Measurements from ENCODE around the gene MCF2L.
A peak's percentile ranks its signal among the peaks of the same experiment; 100 is the strongest.

Gene MCF2L

DNA sequence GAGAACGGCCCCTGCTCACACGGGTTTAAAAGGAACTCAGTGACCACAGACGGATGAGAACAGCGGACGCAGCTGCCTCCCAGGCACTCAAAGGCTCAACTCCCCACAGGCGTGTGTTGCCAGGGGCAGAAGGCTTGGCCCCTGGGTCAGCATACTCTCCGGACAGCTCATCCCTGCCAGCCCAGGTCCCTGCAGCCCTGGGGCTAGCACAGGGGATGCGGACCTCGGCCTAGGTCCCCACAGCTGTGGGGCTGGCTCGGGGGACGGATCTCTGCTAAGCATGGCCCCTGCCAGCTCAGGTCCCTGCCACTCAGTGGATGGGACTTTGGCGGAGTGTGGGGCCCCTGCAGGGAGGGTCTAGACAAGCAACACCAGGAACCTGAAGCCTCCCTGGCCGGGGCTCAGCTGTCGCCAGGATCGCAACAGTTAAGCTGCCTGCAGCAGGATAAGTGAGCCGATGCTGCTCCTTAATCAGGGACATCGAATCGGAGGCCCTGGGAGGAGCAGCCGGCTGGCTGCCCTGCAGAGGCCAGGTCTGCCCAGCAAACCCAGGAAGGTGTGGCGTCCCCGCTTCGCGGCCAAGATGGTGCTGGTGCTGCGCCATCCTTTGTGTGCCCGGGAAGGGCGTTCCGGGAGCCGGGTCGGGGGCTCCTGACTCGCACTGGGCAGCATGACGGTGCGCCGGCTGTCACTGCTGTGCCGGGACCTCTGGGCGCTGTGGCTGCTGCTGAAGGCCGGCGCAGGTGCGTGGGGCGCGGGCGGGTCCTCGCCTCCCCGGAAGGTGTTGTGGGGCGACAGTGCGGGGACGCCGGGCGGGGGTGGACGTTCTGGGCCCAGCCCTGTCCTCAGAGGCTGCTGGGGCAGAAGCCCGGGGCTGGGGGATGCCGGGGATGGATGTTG is 32.5 kb downstream of the MCF2L start:
- Mint-ChIP-seq H3K27ac (no peak overlapping the region), H3K4me3 (no peak overlapping the region), H3K36me3 (ENCODE audit: low read depth) (no peaks in the 10 kb centered on the region), H3K4me1 (ENCODE audit: low read depth) (peaks cover 24% of the 10 kb centered on the region), H3K27me3 (no peaks in the 10 kb centered on the region), H3K9me3 (peaks cover 4% of the 10 kb centered on the region)
- DNase-seq: peak; percentile 34

DNA sequence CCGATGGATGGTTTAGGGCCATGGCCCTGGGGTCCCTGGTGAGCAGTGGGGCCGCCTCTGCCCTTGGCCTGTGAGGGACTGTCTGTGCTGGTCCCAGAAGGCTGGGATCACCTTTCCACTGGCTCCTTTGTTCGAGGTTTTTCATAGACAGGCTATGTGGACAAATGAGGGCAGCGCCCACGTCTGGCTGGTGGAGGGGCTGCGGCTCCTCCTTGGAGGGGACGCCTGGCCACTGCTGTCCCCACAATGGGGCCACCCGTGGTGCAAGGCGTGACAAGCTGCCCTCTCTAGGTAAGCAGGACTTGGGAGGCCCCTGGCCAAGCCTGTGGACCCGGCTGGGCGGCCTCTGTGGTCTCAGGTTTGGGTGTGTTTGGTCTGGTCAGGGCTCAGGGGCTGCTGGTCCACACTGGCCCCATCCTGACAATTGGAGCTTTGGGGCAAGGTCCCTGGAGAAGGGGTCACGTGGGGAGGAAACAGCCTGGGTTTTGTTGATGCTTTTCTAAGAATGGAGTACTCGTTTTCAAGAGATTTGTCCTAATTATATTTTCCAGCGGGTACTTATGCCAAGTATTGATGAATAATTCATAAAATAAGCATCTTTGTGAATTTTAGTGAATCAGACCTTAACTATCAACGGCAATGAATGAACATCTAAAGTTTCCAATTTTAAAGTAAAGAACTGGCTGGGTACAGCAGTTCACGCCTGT is 33.3 kb downstream of the MCF2L start:
- Mint-ChIP-seq H3K27me3 (no peaks in the 10 kb centered on the region), H3K4me1 (ENCODE audit: low read depth) (peaks cover 24% of the 10 kb centered on the region), H3K4me3 (no peak overlapping the region), H3K9me3 (peaks cover 4% of the 10 kb centered on the region), H3K36me3 (ENCODE audit: low read depth) (no peaks in the 10 kb centered on the region), H3K27ac (no peak overlapping the region)
- DNase-seq: no peak

DNA sequence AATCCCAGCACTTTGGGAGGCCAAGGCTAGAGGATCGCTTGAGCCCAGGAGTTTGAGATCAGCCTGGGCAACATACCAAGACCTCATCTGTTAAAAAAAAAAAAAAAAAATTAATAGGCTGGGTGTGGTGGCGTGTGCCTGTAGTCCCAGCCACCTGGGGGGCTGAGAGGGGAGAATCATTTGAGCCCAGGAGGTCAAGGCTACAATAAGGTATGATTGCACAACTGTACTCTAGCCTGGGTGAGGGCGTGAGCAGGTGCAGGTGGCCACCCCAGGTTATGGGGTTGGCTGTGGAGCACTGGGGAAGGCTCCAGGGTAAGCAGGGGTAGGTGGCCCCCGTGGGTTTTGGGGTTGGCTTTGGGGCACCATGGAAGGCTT is 33.9 kb downstream of the MCF2L start:
- Mint-ChIP-seq H3K4me1 (ENCODE audit: low read depth) (peaks cover 24% of the 10 kb centered on the region), H3K4me3 (no peak overlapping the region), H3K27ac (no peak overlapping the region), H3K9me3 (peaks cover 4% of the 10 kb centered on the region), H3K27me3 (no peaks in the 10 kb centered on the region), H3K36me3 (ENCODE audit: low read depth) (no peaks in the 10 kb centered on the region)
- DNase-seq: no peak

DNA sequence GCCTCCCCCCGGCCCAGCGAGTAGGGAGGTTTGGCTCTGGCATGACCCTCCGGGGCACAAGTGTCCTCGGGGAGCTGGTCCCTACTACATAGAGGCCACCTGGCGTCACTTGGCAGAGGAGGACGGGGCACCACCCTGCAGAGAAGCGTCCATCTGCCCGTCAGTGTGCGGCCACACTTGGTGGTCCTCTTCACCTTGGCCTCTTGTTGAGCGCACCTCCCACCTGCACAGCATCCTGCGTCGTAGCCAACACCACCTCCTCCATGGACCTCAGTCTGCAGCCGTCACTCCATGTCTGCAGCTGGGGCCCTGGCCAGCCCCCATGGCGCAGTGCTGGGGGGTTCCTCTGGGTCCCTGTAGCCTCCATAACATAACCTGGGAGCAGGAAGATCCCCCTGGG is 35.1 kb downstream of the MCF2L start:
- Mint-ChIP-seq H3K4me1 (ENCODE audit: low read depth) (peaks cover 24% of the 10 kb centered on the region), H3K27ac (no peak overlapping the region), H3K9me3 (peaks cover 4% of the 10 kb centered on the region), H3K27me3 (no peaks in the 10 kb centered on the region), H3K36me3 (ENCODE audit: low read depth) (no peaks in the 10 kb centered on the region), H3K4me3 (no peak overlapping the region)
- no peak for DNase-seq

DNA sequence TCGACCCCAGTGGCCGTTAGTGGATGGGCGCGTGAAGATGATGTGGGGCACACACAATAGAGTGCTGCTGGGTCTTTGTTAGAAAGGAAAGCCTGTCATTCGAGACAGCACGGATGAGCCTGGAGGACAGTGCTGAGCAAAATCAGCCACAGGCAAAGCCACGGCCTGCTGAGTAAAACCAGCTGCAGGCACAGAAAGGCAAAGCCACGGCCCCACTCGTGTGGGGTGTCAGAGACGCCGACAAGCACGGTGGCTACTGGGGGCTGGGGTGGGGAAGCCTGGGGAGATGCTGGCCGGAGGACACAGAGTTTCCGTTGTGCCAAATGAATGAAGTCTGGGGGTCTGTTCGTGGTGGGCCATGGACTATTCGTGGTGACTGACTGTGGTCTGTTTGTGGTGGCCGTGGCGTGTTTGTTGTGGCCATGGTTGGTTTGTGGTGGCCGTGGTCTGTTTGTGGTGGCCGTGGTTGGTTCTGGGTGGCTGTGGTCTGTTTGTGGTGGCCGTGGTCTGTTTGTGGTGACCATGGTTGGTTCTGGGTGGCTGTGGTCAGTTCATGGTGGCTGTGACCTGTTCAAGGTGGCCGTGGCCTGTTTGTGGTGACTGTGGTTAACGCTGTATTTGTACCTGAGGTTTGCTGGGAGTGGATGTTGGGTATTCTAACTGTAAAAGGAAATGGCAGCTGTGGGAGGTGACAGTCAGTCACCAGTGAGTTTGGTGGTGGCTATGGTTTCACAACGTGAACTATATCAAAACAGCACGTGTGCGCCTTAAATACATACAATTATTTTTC is 36.3 kb downstream of the MCF2L start:
- peak overlapping the region; percentile 23 for H3K4me3 Mint-ChIP-seq
- H3K9me3 Mint-ChIP-seq: peaks cover 4% of the 10 kb centered on the region
- H3K27ac Mint-ChIP-seq: peak overlapping the region; percentile 89
- H3K27me3 Mint-ChIP-seq: no peaks in the 10 kb centered on the region
- H3K4me1 Mint-ChIP-seq (ENCODE audit: low read depth): peaks cover 20% of the 10 kb centered on the region
- DNase-seq: peak; percentile 38
- H3K36me3 Mint-ChIP-seq (ENCODE audit: low read depth): no peaks in the 10 kb centered on the region

DNA sequence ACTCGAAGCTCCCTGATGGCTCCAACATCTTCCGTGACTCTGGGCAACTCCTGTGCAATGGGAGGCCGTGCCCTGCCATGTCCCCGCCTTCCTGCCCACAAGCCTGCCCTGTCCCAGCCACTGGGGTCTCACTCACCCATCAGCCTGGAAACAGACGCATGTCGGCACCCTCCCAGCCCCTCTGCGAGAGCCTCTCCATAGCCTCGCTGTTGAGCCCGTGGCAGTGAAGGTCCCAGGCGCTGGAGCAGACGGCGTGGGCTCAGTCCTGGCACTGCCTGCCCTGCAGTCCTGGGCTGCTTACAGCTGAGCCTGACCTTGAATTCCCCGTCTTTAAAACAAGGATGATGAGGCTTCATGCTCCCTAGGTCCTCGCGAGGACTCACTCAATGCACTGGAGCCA is 37.0 kb downstream of the MCF2L start:
- no peaks in the 10 kb centered on the region for H3K36me3 Mint-ChIP-seq (ENCODE audit: low read depth)
- H3K27ac Mint-ChIP-seq: no peak overlapping the region
- peaks cover 4% of the 10 kb centered on the region for H3K9me3 Mint-ChIP-seq
- DNase-seq: no peak
- no peak overlapping the region for H3K4me3 Mint-ChIP-seq
- no peaks in the 10 kb centered on the region for H3K27me3 Mint-ChIP-seq
- H3K4me1 Mint-ChIP-seq (ENCODE audit: low read depth): peaks cover 17% of the 10 kb centered on the region

DNA sequence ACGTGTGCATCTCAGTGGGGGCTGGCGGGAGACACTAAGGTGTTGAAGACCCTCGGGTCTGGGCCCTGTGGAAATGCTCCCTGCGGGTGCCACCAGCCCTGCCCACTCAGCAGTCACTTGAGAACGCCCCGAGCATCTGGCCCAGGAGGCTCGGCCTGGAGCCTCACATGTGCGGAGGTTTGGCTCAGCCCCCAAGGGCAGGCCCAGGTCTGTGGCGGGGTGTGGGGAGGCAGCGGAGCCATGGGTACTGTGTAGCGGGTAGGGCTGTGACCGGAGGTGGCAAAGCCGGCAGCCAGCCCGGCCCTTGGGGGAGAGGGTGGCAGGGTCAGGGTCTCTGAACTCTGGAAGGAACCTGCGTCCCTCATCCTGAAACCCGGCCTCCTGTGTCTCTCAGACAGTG is 37.6 kb downstream of the MCF2L start:
- Mint-ChIP-seq H3K9me3 (peaks cover 4% of the 10 kb centered on the region), H3K36me3 (ENCODE audit: low read depth) (no peaks in the 10 kb centered on the region), H3K27me3 (no peaks in the 10 kb centered on the region), H3K4me1 (ENCODE audit: low read depth) (peaks cover 17% of the 10 kb centered on the region), H3K4me3 (no peak overlapping the region), H3K27ac (no peak overlapping the region)
- DNase-seq: no peak

DNA sequence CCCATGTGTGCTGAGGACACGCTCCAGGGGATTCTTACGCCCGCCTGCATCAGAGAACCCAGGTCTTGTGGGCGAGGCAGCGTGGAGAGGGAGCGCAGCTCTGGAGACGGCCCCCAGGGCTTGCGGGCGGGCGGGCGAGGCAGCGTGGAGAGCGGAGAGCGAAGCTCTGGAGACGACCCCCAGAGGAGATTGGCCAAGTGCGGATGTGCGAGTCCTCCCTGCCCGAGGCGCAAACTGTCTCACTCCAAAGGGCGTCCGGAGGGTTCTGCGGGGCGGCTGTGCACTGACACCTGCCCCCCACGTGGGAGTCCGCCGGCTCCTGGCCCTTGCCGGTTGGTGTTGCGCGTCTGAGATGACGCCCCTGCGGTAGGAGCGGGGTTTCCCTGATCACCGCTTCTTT is 39.8 kb downstream of the MCF2L start:
- Mint-ChIP-seq H3K4me3 (no peak overlapping the region), H3K27ac (no peak overlapping the region), H3K9me3 (peaks cover 4% of the 10 kb centered on the region), H3K4me1 (ENCODE audit: low read depth) (peaks cover 17% of the 10 kb centered on the region), H3K36me3 (ENCODE audit: low read depth) (no peaks in the 10 kb centered on the region), H3K27me3 (no peaks in the 10 kb centered on the region)
- no peak for DNase-seq

DNA sequence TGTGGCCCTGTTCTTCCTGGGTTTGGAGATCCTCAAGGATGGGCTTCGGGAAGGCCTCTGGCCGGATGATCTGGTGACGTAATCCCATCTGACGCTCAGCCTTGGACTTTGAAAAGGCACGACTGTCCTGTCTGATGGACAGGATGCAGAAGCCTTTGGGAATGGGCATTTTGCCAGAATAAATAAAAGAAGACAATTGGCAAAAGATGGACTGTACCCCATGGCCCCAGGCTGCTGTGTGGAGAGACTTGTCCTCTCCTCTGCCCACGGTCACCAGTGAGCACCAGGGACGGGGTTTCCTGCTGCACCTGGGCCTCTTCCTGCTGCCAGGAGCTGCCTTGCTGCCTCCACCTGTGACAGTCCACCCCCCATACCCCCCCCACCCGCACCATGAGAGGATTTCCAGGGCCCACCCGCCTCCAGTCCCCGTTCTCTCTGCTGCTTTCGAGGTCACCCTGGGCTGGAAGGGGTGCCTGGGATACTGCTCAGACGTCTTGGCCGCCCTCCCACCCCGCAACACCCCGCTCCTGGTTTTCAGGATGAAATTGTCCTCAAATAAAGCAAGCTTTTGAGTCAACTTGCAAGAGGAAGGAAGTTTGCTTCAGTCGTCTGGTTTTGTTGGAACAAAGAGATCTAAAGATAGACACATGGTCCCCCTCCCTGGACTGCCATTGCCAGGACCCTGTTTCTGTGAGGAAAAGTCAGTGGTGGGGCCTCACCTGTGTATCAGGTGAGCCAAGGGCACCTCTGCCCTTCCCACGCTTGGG is 40.9 kb downstream of the MCF2L start:
- H3K36me3 Mint-ChIP-seq (ENCODE audit: low read depth): no peaks in the 10 kb centered on the region

DNA sequence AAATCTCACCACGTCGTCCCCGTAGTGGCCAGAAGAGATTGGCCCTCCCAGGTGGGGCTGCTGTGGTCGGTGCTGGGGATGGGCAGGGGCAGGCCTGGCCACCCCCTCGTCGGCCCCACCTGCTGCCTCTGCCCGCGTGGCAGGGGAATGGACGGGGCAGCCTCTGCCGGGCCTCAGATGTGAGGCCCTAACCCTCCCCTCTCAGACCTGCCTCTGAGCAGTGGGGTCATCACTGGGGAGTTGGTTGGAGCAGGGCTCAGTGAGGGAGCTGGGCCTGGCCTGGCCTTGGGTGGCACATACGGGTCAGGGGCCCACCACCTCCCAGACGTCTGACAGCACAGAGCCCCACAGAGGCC is 41.5 kb downstream of the MCF2L start:
- H3K4me3 Mint-ChIP-seq: no peak overlapping the region
- no peak for DNase-seq
- H3K36me3 Mint-ChIP-seq (ENCODE audit: low read depth): no peaks in the 10 kb centered on the region
- H3K27me3 Mint-ChIP-seq: no peaks in the 10 kb centered on the region
- H3K9me3 Mint-ChIP-seq: peaks cover 2% of the 10 kb centered on the region
- H3K27ac Mint-ChIP-seq: no peak overlapping the region
- H3K4me1 Mint-ChIP-seq (ENCODE audit: low read depth): peaks cover 8% of the 10 kb centered on the region

More for the DNA sequence above, 40.9 kb downstream of the MCF2L start:
- Mint-ChIP-seq H3K4me3 (no peak overlapping the region), H3K4me1 (ENCODE audit: low read depth) (peaks cover 14% of the 10 kb centered on the region), H3K27me3 (no peaks in the 10 kb centered on the region), H3K9me3 (peaks cover 4% of the 10 kb centered on the region), H3K27ac (no peak overlapping the region)
- no peak for DNase-seq

DNA sequence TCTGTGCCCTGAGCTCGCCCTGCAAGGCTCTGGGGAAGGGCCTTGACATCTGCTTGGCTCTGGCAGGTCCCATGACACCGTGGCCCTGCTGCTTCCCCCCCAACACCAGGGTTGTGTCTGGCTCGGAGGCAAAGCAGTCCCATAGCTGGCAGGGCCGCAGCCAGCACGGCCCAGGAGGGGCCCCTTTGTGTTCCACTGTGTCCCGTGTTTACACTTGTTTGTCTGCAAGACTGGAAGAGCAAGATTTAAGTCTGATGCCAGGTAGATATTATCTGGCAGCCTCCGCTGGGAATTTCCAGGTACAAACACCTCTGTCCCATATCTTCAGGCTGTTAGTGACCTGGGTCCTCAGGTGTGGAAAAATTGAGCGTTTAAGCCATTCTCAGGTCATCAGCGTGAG is 44.3 kb downstream of the MCF2L start:
- Mint-ChIP-seq H3K4me1 (ENCODE audit: low read depth) (peaks cover 4% of the 10 kb centered on the region), H3K27ac (no peak overlapping the region), H3K27me3 (no peaks in the 10 kb centered on the region), H3K4me3 (no peak overlapping the region), H3K9me3 (no peaks in the 10 kb centered on the region), H3K36me3 (ENCODE audit: low read depth) (peaks cover 12% of the 10 kb centered on the region)
- no peak for DNase-seq

DNA sequence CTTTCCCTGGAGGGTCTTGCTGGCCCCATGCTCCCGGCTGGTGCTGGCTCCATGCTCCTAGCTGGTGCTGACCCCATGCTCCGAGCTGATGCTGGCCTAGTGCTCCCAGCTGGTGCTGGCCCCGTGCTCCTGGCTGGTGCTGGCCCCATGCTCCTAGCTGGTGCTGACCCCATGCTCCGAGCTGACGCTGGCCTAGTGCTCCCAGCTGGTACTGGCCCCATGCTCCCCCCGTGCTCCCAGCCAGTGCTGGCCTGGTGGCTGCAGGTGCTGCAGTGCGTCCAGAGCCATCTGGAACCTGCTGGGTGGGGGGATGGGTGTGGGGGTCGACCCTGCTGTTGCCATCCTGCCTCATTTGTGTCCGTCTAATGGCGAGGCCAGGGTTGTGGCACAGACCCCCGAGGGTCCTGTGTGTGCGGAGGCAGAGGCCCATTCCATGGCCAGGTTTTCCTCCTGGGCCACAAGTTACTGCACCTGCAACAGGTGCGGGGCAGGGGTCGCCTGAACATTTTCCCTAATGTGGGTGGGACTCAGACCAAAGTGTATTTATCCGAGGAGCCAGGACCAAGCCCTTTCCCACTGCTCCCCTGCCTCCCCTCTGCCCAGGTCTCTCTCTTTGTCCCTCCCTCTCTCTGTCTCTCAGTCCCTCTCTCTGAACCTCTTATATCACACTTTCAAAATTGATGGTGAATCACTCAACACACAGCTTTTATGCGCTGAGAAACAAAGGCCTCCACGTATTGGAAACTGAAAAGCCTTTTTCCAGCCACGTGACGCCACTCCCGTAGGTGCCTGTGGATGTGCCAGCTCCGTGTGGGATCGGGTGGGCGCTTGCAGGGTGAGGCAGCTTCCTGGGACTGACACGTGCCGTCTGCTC is 45.1 kb downstream of the MCF2L start:
- H3K4me1 Mint-ChIP-seq (ENCODE audit: low read depth): peaks cover 4% of the 10 kb centered on the region
- DNase-seq: no peak
- H3K9me3 Mint-ChIP-seq: no peaks in the 10 kb centered on the region
- H3K4me3 Mint-ChIP-seq: no peak overlapping the region
- no peaks in the 10 kb centered on the region for H3K27me3 Mint-ChIP-seq
- peaks cover 12% of the 10 kb centered on the region for H3K36me3 Mint-ChIP-seq (ENCODE audit: low read depth)
- no peak overlapping the region for H3K27ac Mint-ChIP-seq

All from activated T-cell treated with anti-CD3 and anti-CD28 coated beads, Interleukin-2, amount 50 U/mL, for 24 hours (primary cell).